ENCODE data around the gene FOLR3. TPM values are rescaled to one million over a fixed set of nuclear protein-coding genes. Genes with fewer than 3 reads are reported as not detected.
"Not testable (repeated sequence)": the region's sequence is repeated elsewhere in the genome, so short reads cannot be mapped to it uniquely, and the experiment has no call there.

FOLR3 gene
- total RNA-seq, 1 donor from 2014 or later, result not detected

GRCh38 chr11:72146625-72147024, 11.1 kb downstream of the FOLR3 start:
- peaks cover 12% of the 10 kb centered on the region for H3K4me1 Mint-ChIP-seq (ENCODE audit: low read depth)
- intact Hi-C loops (cut with micrococcal nuclease), result no loop called here

DNA sequence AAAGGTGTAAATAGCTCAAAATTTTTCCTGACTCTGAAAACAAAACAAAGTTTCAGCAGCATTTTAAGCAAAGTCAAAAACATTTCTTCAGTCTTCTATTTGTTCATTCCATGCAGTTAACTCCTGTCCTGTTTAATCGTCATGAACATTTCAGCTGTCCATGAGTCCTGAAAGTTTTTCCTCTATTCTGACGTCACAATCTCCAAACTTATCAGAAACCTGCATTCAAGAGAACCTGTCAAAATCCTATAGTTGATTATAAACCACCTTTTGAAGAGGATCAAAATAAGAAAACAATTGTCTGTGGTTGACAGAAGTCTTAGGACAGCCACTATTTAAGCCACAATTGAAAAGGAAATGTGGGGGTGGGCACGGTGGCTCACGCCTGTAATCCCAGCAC, 15.4 kb downstream of the FOLR3 start:
- Mint-ChIP-seq H3K4me1 (ENCODE audit: low read depth) (no peaks in the 10 kb centered on the region), H3K27ac (no peak overlapping the region), H3K9me3 (no peaks in the 10 kb centered on the region), H3K36me3 (ENCODE audit: low read depth) (no peaks in the 10 kb centered on the region), H3K27me3 (ENCODE audit: insufficient read depth) (peaks cover 10% of the 10 kb centered on the region), H3K4me3 (no peak overlapping the region)
- no peak for DNase-seq (ENCODE audit: low spot score)
- intact Hi-C loops (cut with micrococcal nuclease), result no loop called here

More at GRCh38 chr11:72146625-72147024, 11.1 kb downstream of the FOLR3 start:
- H3K9me3 Mint-ChIP-seq, result no peaks in the 10 kb centered on the region
- no peak overlapping the region for H3K4me3 Mint-ChIP-seq
- H3K27me3 Mint-ChIP-seq (ENCODE audit: insufficient read depth), result peaks cover 14% of the 10 kb centered on the region
- no peaks in the 10 kb centered on the region for H3K36me3 Mint-ChIP-seq (ENCODE audit: low read depth)
- no peak for DNase-seq (ENCODE audit: low spot score)
- no peak overlapping the region for H3K27ac Mint-ChIP-seq

GRCh38 chr11:72153874-72154273, 18.3 kb downstream of the FOLR3 start:
- DNase-seq (ENCODE audit: low spot score); H3K27ac Mint-ChIP-seq; intact Hi-C loops (cut with micrococcal nuclease); H3K4me3 Mint-ChIP-seq; H3K9me3 Mint-ChIP-seq; H3K36me3 Mint-ChIP-seq (ENCODE audit: low read depth); H3K4me1 Mint-ChIP-seq (ENCODE audit: low read depth); H3K27me3 Mint-ChIP-seq (ENCODE audit: insufficient read depth): not testable (repeated sequence)

- no peaks in the 10 kb centered on the region for H3K36me3 Mint-ChIP-seq (ENCODE audit: low read depth)
Measured at GRCh38 chr11:72154816-72155215, 19.3 kb downstream of the FOLR3 start.

GRCh38 chr11:72155751-72156150, 20.2 kb downstream of the FOLR3 start:
- H3K9me3 Mint-ChIP-seq, result no peaks in the 10 kb centered on the region
- H3K36me3 Mint-ChIP-seq (ENCODE audit: low read depth), result no peaks in the 10 kb centered on the region
- no peak for DNase-seq (ENCODE audit: low spot score)
- H3K4me3 Mint-ChIP-seq, result no peak overlapping the region
- intact Hi-C loops (cut with micrococcal nuclease), result no loop called here
- H3K4me1 Mint-ChIP-seq (ENCODE audit: low read depth), result no peaks in the 10 kb centered on the region
- H3K27me3 Mint-ChIP-seq (ENCODE audit: insufficient read depth), result peaks cover 10% of the 10 kb centered on the region
- no peak overlapping the region for H3K27ac Mint-ChIP-seq

More at GRCh38 chr11:72154816-72155215, 19.3 kb downstream of the FOLR3 start:
- DNase-seq (ENCODE audit: low spot score), result no peak
- Mint-ChIP-seq H3K27ac (no peak overlapping the region), H3K9me3 (no peaks in the 10 kb centered on the region), H3K27me3 (ENCODE audit: insufficient read depth) (peaks cover 6% of the 10 kb centered on the region), H3K4me1 (ENCODE audit: low read depth) (no peaks in the 10 kb centered on the region), H3K4me3 (no peak overlapping the region)
- intact Hi-C loops (cut with micrococcal nuclease), result no loop called here

- H3K27me3 Mint-ChIP-seq (ENCODE audit: insufficient read depth), result peaks cover 18% of the 10 kb centered on the region
- no peaks in the 10 kb centered on the region for H3K4me1 Mint-ChIP-seq (ENCODE audit: low read depth)
- no peak overlapping the region for H3K4me3 Mint-ChIP-seq
- no peaks in the 10 kb centered on the region for H3K36me3 Mint-ChIP-seq (ENCODE audit: low read depth)
- DNase-seq (ENCODE audit: low spot score), result no peak
- H3K9me3 Mint-ChIP-seq, result no peaks in the 10 kb centered on the region
- H3K27ac Mint-ChIP-seq, result no peak overlapping the region
- intact Hi-C loops (cut with micrococcal nuclease), result no loop called here
Measured at GRCh38 chr11:72157131-72157530, 21.6 kb downstream of the FOLR3 start.

DNA sequence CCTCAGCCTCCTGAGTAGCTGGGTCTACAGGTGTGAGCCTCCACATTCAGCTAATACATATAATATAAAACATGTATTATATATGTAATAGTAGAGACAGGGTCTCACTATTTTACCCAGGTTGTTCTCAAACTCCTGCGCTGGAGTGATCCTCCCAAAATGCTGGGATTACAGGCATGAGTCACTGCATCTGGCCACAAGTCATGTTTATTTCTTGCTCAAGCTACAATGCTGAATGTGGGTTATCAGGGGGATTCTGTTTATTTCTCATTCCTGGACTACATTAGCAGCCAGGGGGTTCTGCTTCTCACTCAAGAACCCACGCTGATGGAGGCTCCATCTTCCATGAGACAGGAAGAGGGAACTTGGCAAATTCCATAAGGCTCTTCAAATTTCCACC, 24.8 kb downstream of the FOLR3 start:
- Mint-ChIP-seq H3K4me3 (no peak overlapping the region), H3K4me1 (ENCODE audit: low read depth) (no peaks in the 10 kb centered on the region), H3K27me3 (ENCODE audit: insufficient read depth) (peaks cover 22% of the 10 kb centered on the region), H3K36me3 (ENCODE audit: low read depth) (no peaks in the 10 kb centered on the region), H3K9me3 (no peaks in the 10 kb centered on the region), H3K27ac (no peak overlapping the region)
- intact Hi-C loops (cut with micrococcal nuclease), result no loop called here
- DNase-seq (ENCODE audit: low spot score), result no peak

DNA sequence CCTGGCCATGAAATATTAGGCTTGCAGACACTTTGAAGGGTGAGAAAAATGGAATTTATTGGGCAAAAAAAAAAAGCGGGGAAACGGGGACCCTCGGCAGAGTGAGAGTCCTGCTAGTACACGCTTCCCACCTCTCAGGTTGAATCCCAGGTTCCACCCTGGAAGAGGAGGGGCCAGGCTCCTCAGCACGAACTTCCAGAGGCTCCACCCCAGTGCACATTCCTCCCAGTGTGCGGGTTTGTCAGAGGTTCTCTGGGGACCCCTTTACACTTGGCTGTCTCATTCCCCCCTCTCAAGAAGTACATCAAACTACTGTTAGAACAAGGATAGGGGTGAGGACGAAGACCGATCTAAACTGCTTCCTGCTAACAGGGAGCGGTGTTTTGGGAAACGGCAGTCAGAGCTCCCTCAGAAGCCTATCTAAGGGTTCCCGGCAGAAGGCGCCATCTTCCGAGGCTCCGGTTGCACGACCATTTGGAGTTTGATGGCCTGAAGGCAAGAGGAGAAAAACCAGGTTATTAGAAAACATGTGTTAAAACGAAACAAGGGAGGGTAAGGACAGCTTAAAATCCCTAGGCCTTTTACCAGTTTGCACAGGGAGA, 27.5 kb downstream of the FOLR3 start:
- H3K4me1 Mint-ChIP-seq (ENCODE audit: low read depth), result no peaks in the 10 kb centered on the region
- intact Hi-C loops (cut with micrococcal nuclease), result no loop called here
- no peak overlapping the region for H3K27ac Mint-ChIP-seq
- no peak overlapping the region for H3K4me3 Mint-ChIP-seq
- H3K36me3 Mint-ChIP-seq (ENCODE audit: low read depth), result no peaks in the 10 kb centered on the region
- H3K27me3 Mint-ChIP-seq (ENCODE audit: insufficient read depth), result peaks cover 27% of the 10 kb centered on the region
- no peak for DNase-seq (ENCODE audit: low spot score)
- H3K9me3 Mint-ChIP-seq, result no peaks in the 10 kb centered on the region

GRCh38 chr11:72164187-72164586, 28.7 kb downstream of the FOLR3 start:
- H3K4me3 Mint-ChIP-seq; H3K27ac Mint-ChIP-seq; H3K9me3 Mint-ChIP-seq; DNase-seq (ENCODE audit: low spot score); H3K36me3 Mint-ChIP-seq (ENCODE audit: low read depth); intact Hi-C loops (cut with micrococcal nuclease); H3K4me1 Mint-ChIP-seq (ENCODE audit: low read depth): not testable (repeated sequence)
- peaks cover 29% of the 10 kb centered on the region for H3K27me3 Mint-ChIP-seq (ENCODE audit: insufficient read depth)

- peaks cover 12% of the 10 kb centered on the region for H3K27me3 Mint-ChIP-seq (ENCODE audit: insufficient read depth)
- DNase-seq (ENCODE audit: low spot score); H3K27ac Mint-ChIP-seq; H3K9me3 Mint-ChIP-seq; H3K36me3 Mint-ChIP-seq (ENCODE audit: low read depth); H3K4me3 Mint-ChIP-seq; H3K4me1 Mint-ChIP-seq (ENCODE audit: low read depth); intact Hi-C loops (cut with micrococcal nuclease): not testable (repeated sequence)
Measured at GRCh38 chr11:72169046-72169555, 33.6 kb downstream of the FOLR3 start.

DNA sequence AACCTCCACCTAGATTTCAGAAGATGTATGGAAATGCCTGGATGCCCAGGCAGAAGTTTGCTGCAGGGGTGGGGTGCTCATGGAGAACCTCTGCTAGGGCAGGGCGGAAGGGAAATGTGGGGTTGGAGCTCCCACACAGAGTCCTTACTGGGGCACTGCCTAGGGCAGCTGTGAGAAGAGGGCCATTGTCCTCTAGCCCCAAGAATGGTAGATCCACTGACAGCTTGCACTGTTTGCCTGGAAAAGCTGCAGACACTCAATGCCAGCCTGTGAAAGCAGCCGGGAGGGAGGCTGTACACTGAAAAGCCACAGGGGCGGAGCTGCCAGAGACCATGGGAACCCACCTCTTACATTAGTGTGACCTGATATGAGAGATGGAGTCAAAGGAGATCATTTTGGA, 34.2 kb downstream of the FOLR3 start:
- H3K4me1 Mint-ChIP-seq (ENCODE audit: low read depth); H3K27ac Mint-ChIP-seq; DNase-seq (ENCODE audit: low spot score); H3K4me3 Mint-ChIP-seq; H3K9me3 Mint-ChIP-seq; H3K36me3 Mint-ChIP-seq (ENCODE audit: low read depth); intact Hi-C loops (cut with micrococcal nuclease): not testable (repeated sequence)
- peaks cover 11% of the 10 kb centered on the region for H3K27me3 Mint-ChIP-seq (ENCODE audit: insufficient read depth)

DNA sequence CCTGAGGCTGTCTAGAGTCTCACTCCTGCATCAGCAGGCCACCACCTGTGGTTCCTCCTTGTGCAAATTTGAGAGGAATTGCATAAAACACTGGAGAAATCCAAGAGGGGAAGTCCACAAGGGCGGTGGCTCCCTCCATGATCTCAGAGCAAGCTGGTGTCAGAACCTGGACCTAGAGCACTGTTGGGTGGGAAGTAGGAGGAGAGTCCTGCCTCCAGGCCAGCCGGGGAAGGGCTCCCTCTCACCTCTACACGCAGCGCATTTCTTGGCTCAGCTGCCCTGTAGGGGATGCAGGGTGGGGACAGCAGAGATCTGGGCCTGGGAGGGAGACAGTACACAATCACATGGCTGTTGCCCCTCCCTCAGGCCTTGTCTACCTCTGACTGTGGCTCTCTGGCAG, 36.5 kb downstream of the FOLR3 start:
- H3K9me3 Mint-ChIP-seq; intact Hi-C loops (cut with micrococcal nuclease); DNase-seq (ENCODE audit: low spot score); H3K27me3 Mint-ChIP-seq (ENCODE audit: insufficient read depth); H3K27ac Mint-ChIP-seq; H3K4me1 Mint-ChIP-seq (ENCODE audit: low read depth); H3K4me3 Mint-ChIP-seq; H3K36me3 Mint-ChIP-seq (ENCODE audit: low read depth): not testable (repeated sequence)

DNA sequence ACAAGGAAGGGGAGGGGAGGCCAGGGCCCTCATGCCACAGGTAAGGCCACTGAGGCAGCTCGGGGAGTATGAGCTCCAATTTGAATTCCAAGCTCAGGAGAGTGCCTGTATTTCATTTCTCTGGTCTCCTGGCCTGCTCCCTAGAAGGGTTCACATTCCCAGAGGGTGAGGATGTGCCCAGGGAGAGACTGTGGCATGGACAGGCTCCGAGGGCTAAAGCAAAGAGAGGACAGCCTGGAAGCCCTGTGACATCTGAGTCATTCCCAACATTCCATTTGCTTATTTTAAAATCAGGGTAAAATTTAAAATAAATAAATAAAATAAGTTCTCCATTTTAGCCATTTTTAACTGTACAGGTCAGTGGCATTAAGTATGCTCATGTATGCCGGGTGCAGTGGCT, 37.8 kb downstream of the FOLR3 start:
- intact Hi-C loops (cut with micrococcal nuclease), result no loop called here

More for the DNA sequence above, 37.8 kb downstream of the FOLR3 start:
- Mint-ChIP-seq H3K9me3 (no peaks in the 10 kb centered on the region), H3K27me3 (ENCODE audit: insufficient read depth) (peaks cover 7% of the 10 kb centered on the region), H3K27ac (no peak overlapping the region), H3K4me1 (ENCODE audit: low read depth) (no peaks in the 10 kb centered on the region), H3K4me3 (no peak overlapping the region), H3K36me3 (ENCODE audit: low read depth) (no peaks in the 10 kb centered on the region)
- no peak for DNase-seq (ENCODE audit: low spot score)

Measured in activated T-helper 1 cell treated with anti-CD3 and anti-CD28 coated beads, Interleukin-12 subunit alpha, Interleukin-12 subunit beta, Interleukin-2, Interleukin-4 antibody, amounts not matched to agents 30 ng/mL and 10 ng/mL and 1 ng/mL, durations not matched to agents 14 hours and 24 hours and 36 hours (primary cell).